A549 (cell line): ENCODE measurements around the gene ARHGAP32. TPM values are rescaled to one million over a fixed set of nuclear protein-coding genes. Genes with fewer than 3 reads are reported as not detected.
A peak's percentile ranks its signal among the peaks of the same experiment; 100 is the strongest.

Experiments
- ATAC-seq, 2 experiments: fragments of 200-7000 bp in 1 of 2; fragments of >200 bp in 1 of 2; cut with Nextera tagmentation in 1 of 2; cut with Tn5 transposase in 1 of 2; 3 replicates each; pipeline versions ENCODE4 v1.8.0 to v1.9.1; 2018 to 2020; ENCODE audit warnings: mild to moderate bottlenecking in 1 of 2, moderate library complexity in 1 of 2
- CTCF ChIA-PET: fragments of 300-600 bp; sonication (Branson Sonifier 250); formaldehyde crosslinking; extraction: SDS; loops from one replicate; lab custom pipeline; 2021; ENCODE audit warnings: antibody characterized with exemption, inconsistent platforms; lab: Yijun Ruan, JAX
- POLR2A ChIA-PET: fragments of 350-600 bp; formaldehyde crosslinking; extraction: SDS; loops from one replicate; lab custom pipeline; 2021; ENCODE audit warnings: antibody characterized with exemption, inconsistent platforms; lab: Yijun Ruan, JAX
- DNase-seq, 2 experiments: peaks; one replicate each; pipeline versions ENCODE4 v3.0.0 to v3.0.0-alpha.2; 2011 to 2016; ENCODE audit warnings: low read depth in 1 of 2, low spot score in 1 of 2
- FAIRE-seq: peaks from 2 replicates; lab custom pipeline; 2011; peaks lifted over from hg19 to GRCh38; lab: Jason Lieb, UNC
- H3K27ac ChIP-seq, 2 experiments: fragments of >200 bp; sonication (Bioruptor Twin); formaldehyde crosslinking; 3 replicates each; pipeline ENCODE4 v1.5.1; 2016 to 2017
- H3K4me1 ChIP-seq: fragments of >200 bp; sonication (Bioruptor Twin); formaldehyde crosslinking; 3 replicates; pipeline ENCODE4 v1.6.1; 2016
- H3K4me2 ChIP-seq: fragments of >200 bp; sonication (Bioruptor Twin); formaldehyde crosslinking; 3 replicates; pipeline ENCODE4 v1.6.1; 2016
- H3K4me3 ChIP-seq: fragments of >200 bp; sonication (Bioruptor Twin); formaldehyde crosslinking; 3 replicates; pipeline ENCODE4 v1.5.1; 2016
- H3K9me3 ChIP-seq: fragments of >200 bp; sonication (Bioruptor Twin); formaldehyde crosslinking; 3 replicates; pipeline ENCODE4 v1.6.1; 2016
- CHD4 ChIP-seq: fragments of 200-600 bp; sonication (generic); IDR thresholded peaks from 2 replicates; pipeline ENCODE4 v1.6.1; 2016; ENCODE audit warnings: antibody characterized with exemption, mild to moderate bottlenecking, borderline replicate concordance
- EHF ChIP-seq: fragments of 250-450 bp; sonication (Bioruptor Pico); IDR thresholded peaks from 2 replicates; pipeline ENCODE4 v1.5.0; 2020; ENCODE audit warnings: mild to moderate bottlenecking
- EP300 ChIP-seq, 2 experiments: fragments of >200 bp; sonication (Bioruptor Twin); formaldehyde crosslinking; IDR thresholded peaks; 2 replicates in 1 of 2; 3 replicates in 1 of 2; pipeline ENCODE4 v1.6.1; 2016 to 2017
- FOSB ChIP-seq: fragments of 250-450 bp; sonication (Bioruptor Pico); IDR thresholded peaks from 2 replicates; pipeline ENCODE4 v1.5.0; 2020; ENCODE audit warnings: mild to moderate bottlenecking, moderate library complexity
- FOXS1 ChIP-seq: fragments of 250-450 bp; sonication (Bioruptor Pico); IDR thresholded peaks from 2 replicates; pipeline ENCODE4 v1.5.0; 2020; ENCODE audit warnings: mild to moderate bottlenecking, moderate library complexity
- GATA3 ChIP-seq: IDR thresholded peaks from 2 replicates; pipeline ENCODE4 v1.6.1; 2012; ENCODE audit warnings: borderline replicate concordance
- HOXB5 ChIP-seq: fragments of 250-450 bp; sonication (Bioruptor Pico); IDR thresholded peaks from 2 replicates; pipeline ENCODE4 v1.5.0; 2020; ENCODE audit warnings: mild to moderate bottlenecking, moderate library complexity
- JUNB ChIP-seq: fragments of >200 bp; sonication (Bioruptor Twin); formaldehyde crosslinking; IDR thresholded peaks from 2 replicates; pipeline ENCODE4 v1.6.1; 2016
- MAZ ChIP-seq: fragments of 150-350 bp; IDR thresholded peaks from 2 replicates; pipeline ENCODE4 v1.6.1; 2014; ENCODE audit warnings: antibody characterized with exemption, low read depth, low read length, borderline replicate concordance
- MYC ChIP-seq: IDR thresholded peaks from 2 replicates; pipeline ENCODE4 v1.6.1; 2012; ENCODE audit warnings: mild to moderate bottlenecking, inconsistent platforms, low read length, improper control_type of control experiment, borderline replicate concordance
- NFE2L2 ChIP-seq: fragments of 150-350 bp; conservative IDR thresholded peaks from 2 replicates; pipeline ENCODE4 v1.6.1; 2014; ENCODE audit warnings: low read length
- POLR2AphosphoS2 ChIP-seq: conservative IDR thresholded peaks from 2 replicates; pipeline ENCODE4 v1.6.1; 2012; ENCODE audit warnings: low read length, improper control_type of control experiment, inconsistent platforms
- RAD21 ChIP-seq, 2 experiments: fragments of >200 bp in 1 of 2; sonication (Bioruptor Twin) in 1 of 2; formaldehyde crosslinking in 1 of 2; IDR thresholded peaks in 1 of 2; conservative IDR thresholded peaks in 1 of 2; 2 replicates in 1 of 2; 3 replicates in 1 of 2; pipeline ENCODE4 v1.6.1; 2012 to 2018; ENCODE audit warnings: inconsistent platforms in 1 of 2
- RFX5 ChIP-seq: fragments of 450-650 bp; IDR thresholded peaks from 2 replicates; pipeline ENCODE4 v1.7.1; 2014; ENCODE audit warnings: antibody characterized with exemption, mild to moderate bottlenecking, moderate library complexity
- RNF2 ChIP-seq: fragments of 200-600 bp; sonication (generic); IDR thresholded peaks from 2 replicates; pipeline ENCODE4 v1.6.1; 2016; ENCODE audit warnings: low read depth, mild to moderate bottlenecking, antibody characterized with exemption, moderate library complexity, borderline replicate concordance
- SMC3 ChIP-seq: fragments of >200 bp; sonication (Bioruptor Twin); formaldehyde crosslinking; IDR thresholded peaks from 3 replicates; pipeline ENCODE4 v1.6.1; 2018; ENCODE audit warnings: inconsistent platforms
- TFCP2L1 ChIP-seq: fragments of 250-450 bp; sonication (Bioruptor Pico); IDR thresholded peaks from 2 replicates; pipeline ENCODE4 v1.5.0; 2021; ENCODE audit warnings: mild to moderate bottlenecking
- WGBS: methylation state at CpG from one replicate; pipeline ENCODE4 v1.1.6; 2017; ENCODE audit errors: missing lambda C conversion rate; 5-methylcytosine and 5-hydroxymethylcytosine counted together
- polyA plus RNA-seq, 4 experiments: library from polyadenylated mRNA; depleted of rRNA in 3 of 4; stranded (reverse); fragments of >200 nt; fragmentation: RNase III in 1 of 4; extraction: RNeasy Plus Mini Kit Qiagen cat#74134 plus additional on column Dnase treatment in 1 of 4; gene quantifications; 2 replicates in 3 of 4; 3 replicates in 1 of 4; pipeline ENCODE4 v1.2.3, GENCODE V29; 2011 to 2017
- TF ChIP-seq, protein P1 (sequence below): fragments of >200 bp; sonication (Bioruptor Twin); formaldehyde crosslinking; IDR thresholded peaks from 3 replicates; pipeline ENCODE4 v1.5.1; 2016
- TF ChIP-seq, protein P2 (sequence below): fragments of 250-450 bp; sonication (Bioruptor Pico); IDR thresholded peaks from 2 replicates; pipeline ENCODE4 v1.5.0; 2020; ENCODE audit warnings: low read depth, mild to moderate bottlenecking, moderate library complexity
- TF ChIP-seq, protein P3 (sequence below): fragments of 250-450 bp; sonication (Bioruptor Pico); IDR thresholded peaks from 2 replicates; pipeline ENCODE4 v1.5.0; 2021; ENCODE audit warnings: mild to moderate bottlenecking, moderate library complexity, borderline replicate concordance
- TF ChIP-seq, protein P4 (sequence below): fragments of 150-350 bp; IDR thresholded peaks from 2 replicates; pipeline ENCODE4 v1.6.1; 2014; ENCODE audit warnings: low read depth, mild to moderate bottlenecking, low read length
- TF ChIP-seq, protein P5 (sequence below): fragments of 450-650 bp; IDR thresholded peaks from 2 replicates; pipeline ENCODE4 v1.6.1; 2014; ENCODE audit warnings: antibody characterized with exemption
- TF ChIP-seq, protein P6 (sequence below): fragments of >200 bp; sonication (Bioruptor Twin); formaldehyde crosslinking; IDR thresholded peaks from 3 replicates; pipeline ENCODE4 v1.6.1; 2016

ARHGAP32 gene
- polyA plus RNA-seq, 2 of the 4 experiments (the other 2 are of a cell fraction) = 4.4 to 9.0 TPM

DNA sequence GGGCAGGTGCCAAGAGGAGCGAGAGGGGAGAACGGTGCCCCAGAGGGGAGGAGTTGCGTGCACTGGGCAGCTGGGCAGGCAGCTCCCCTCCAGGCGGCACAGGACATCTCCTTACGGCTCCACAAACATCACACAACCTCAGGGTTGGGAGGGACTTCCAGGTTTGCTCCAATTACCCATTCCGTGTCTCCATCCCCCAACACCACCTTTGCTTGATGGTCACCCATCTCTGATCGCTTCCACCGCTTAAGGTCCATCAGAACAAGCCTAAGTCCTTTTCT, 235.0 kb downstream of the ARHGAP32 start:
- no peak for FAIRE-seq
- POLR2A ChIA-PET = no interaction called here

DNA sequence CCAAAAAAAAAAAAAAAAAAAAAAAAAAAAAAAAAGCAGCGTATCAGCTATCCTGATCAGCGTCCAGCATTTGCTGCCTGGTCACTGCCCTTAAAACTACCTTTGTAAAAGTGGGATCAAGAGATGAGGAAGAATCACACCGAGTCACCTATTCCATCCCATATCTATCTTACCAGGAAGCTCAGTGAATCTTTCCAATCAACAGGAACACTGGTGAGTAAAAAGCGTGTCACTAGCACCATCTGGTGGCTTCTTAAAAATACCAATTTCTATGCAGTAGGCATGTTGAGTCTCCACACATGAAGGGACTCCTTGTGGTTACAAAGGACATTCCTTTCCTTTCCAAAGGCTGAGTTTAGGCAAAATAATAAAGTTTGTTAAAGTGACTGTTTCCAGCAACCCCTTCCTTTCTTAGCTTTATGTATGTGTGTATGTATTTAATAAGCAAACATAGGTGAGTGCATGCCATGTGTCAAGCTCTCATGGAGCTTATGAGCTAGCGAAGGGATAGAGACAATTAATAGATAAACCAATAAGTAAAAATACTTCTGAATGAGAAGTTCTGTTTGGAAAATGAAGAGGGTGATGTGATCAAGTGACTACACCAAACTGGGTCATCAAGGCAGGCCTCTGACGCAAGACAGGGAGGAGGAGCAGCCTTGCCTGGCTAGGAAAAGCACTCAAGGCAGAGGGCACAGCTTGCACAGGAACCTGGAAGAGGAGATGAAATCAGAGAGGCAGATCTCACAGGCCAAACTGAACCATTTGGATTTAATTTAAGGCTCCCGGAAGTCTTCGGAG, 235.5 kb downstream of the ARHGAP32 start:
- ChIA-PET POLR2A (no interaction called here), CTCF (interaction anchor here (0.7 to 6.0 kb wide), 35 partner anchors 8 to 927 kb away, joined by 3 to 123 read pairs (median 5); partner anchors contain the start of genes KCNJ1, KCNJ5 and TP53AIP1)
- peak; percentile 36 for FAIRE-seq
- H3K4me1 ChIP-seq = no peaks in the 10 kb centered on the region
- H3K4me3 ChIP-seq = no peak overlapping the region
- peak; percentile 79 to 84 for TF ChIP-seq RAD21 (conservative IDR thresholded peaks at IDR 0.05 in 1 of 2, IDR thresholded peaks at IDR 0.05 in 1 of 2)
- TF ChIP-seq SMC3 = peak; percentile 85
- TF ChIP-seq, protein P1, sequence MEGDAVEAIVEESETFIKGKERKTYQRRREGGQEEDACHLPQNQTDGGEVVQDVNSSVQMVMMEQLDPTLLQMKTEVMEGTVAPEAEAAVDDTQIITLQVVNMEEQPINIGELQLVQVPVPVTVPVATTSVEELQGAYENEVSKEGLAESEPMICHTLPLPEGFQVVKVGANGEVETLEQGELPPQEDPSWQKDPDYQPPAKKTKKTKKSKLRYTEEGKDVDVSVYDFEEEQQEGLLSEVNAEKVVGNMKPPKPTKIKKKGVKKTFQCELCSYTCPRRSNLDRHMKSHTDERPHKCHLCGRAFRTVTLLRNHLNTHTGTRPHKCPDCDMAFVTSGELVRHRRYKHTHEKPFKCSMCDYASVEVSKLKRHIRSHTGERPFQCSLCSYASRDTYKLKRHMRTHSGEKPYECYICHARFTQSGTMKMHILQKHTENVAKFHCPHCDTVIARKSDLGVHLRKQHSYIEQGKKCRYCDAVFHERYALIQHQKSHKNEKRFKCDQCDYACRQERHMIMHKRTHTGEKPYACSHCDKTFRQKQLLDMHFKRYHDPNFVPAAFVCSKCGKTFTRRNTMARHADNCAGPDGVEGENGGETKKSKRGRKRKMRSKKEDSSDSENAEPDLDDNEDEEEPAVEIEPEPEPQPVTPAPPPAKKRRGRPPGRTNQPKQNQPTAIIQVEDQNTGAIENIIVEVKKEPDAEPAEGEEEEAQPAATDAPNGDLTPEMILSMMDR = peak; percentile 65
- TF ChIP-seq, protein P2, sequence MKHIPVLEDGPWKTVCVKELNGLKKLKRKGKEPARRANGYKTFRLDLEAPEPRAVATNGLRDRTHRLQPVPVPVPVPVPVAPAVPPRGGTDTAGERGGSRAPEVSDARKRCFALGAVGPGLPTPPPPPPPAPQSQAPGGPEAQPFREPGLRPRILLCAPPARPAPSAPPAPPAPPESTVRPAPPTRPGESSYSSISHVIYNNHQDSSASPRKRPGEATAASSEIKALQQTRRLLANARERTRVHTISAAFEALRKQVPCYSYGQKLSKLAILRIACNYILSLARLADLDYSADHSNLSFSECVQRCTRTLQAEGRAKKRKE (CRISPR knock-in tag) = no peak
- ATAC-seq = peak; percentile 95 to 96
- no peaks in the 10 kb centered on the region for H3K9me3 ChIP-seq
- H3K27ac ChIP-seq = no peak overlapping the region
- 39% methylated on average over 8 of the region's 8 CpGs for WGBS
- peak; percentile 62 to 76 for DNase-seq
- peak overlapping the region; percentile 47; the same call in 1 of the 3 replicates for H3K4me2 ChIP-seq

More for the DNA sequence above, 235.0 kb downstream of the ARHGAP32 start:
- CTCF ChIA-PET = interaction anchor here (1.0 to 6.0 kb wide), 26 partner anchors 9 to 927 kb away, joined by 3 to 123 read pairs (median 6); partner anchors contain the start of genes KCNJ5 and TP53AIP1
- 68% methylated on average over 8 of the region's 8 CpGs for WGBS
- Histone ChIP-seq H3K9me3 (no peaks in the 10 kb centered on the region), H3K27ac (no peak overlapping the region), H3K4me1 (no peaks in the 10 kb centered on the region), H3K4me2 (no peak overlapping the region), H3K4me3 (no peak overlapping the region)
- TF ChIP-seq EHF (CRISPR knock-in tag) = no peak
- no peak for TF ChIP-seq GATA3
- TF ChIP-seq EP300 (IDR thresholded peaks at IDR 0.05) = no peak
- TF ChIP-seq HOXB5 (CRISPR knock-in tag) = no peak
- no peak for TF ChIP-seq POLR2AphosphoS2
- TF ChIP-seq JUNB = no peak
- no peak for TF ChIP-seq MAZ
- no peak for TF ChIP-seq NFE2L2
- TF ChIP-seq RNF2 = no peak
- TF ChIP-seq RFX5 = no peak
- TF ChIP-seq, protein P3, sequence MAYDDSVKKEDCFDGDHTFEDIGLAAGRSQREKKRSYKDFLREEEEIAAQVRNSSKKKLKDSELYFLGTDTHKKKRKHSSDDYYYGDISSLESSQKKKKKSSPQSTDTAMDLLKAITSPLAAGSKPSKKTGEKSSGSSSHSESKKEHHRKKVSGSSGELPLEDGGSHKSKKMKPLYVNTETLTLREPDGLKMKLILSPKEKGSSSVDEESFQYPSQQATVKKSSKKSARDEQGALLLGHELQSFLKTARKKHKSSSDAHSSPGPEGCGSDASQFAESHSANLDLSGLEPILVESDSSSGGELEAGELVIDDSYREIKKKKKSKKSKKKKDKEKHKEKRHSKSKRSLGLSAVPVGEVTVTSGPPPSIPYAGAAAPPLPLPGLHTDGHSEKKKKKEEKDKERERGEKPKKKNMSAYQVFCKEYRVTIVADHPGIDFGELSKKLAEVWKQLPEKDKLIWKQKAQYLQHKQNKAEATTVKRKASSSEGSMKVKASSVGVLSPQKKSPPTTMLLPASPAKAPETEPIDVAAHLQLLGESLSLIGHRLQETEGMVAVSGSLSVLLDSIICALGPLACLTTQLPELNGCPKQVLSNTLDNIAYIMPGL (CRISPR knock-in tag) = no peak
- no peak for TF ChIP-seq CHD4
- TF ChIP-seq FOSB (CRISPR knock-in tag) = no peak
- no peak for TF ChIP-seq MYC
- TF ChIP-seq FOXS1 (CRISPR knock-in tag) = no peak
- TF ChIP-seq, protein P4, sequence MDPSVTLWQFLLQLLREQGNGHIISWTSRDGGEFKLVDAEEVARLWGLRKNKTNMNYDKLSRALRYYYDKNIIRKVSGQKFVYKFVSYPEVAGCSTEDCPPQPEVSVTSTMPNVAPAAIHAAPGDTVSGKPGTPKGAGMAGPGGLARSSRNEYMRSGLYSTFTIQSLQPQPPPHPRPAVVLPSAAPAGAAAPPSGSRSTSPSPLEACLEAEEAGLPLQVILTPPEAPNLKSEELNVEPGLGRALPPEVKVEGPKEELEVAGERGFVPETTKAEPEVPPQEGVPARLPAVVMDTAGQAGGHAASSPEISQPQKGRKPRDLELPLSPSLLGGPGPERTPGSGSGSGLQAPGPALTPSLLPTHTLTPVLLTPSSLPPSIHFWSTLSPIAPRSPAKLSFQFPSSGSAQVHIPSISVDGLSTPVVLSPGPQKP = no peak
- TF ChIP-seq, protein P5, sequence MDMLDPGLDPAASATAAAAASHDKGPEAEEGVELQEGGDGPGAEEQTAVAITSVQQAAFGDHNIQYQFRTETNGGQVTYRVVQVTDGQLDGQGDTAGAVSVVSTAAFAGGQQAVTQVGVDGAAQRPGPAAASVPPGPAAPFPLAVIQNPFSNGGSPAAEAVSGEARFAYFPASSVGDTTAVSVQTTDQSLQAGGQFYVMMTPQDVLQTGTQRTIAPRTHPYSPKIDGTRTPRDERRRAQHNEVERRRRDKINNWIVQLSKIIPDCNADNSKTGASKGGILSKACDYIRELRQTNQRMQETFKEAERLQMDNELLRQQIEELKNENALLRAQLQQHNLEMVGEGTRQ = no peak
- no peak for TF ChIP-seq TFCP2L1
- TF ChIP-seq, protein P6, sequence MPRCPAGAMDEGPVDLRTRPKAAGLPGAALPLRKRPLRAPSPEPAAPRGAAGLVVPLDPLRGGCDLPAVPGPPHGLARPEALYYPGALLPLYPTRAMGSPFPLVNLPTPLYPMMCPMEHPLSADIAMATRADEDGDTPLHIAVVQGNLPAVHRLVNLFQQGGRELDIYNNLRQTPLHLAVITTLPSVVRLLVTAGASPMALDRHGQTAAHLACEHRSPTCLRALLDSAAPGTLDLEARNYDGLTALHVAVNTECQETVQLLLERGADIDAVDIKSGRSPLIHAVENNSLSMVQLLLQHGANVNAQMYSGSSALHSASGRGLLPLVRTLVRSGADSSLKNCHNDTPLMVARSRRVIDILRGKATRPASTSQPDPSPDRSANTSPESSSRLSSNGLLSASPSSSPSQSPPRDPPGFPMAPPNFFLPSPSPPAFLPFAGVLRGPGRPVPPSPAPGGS = no peak
- ATAC-seq = peak; percentile 49 to 51; a peak in 4 of 6 replicates
- no peak for DNase-seq
